SK-N-SH treated with all-trans-retinoic acid at 6 μM for 48 hours (cell line): ENCODE measurements around the gene ZNF423.

Experiments used
- ATAC-seq: fragments of 200-7000 bp; cut with Tn5 transposase; 3 replicates; pipeline ENCODE4 v1.9.1; 2020; ENCODE audit warnings: mild to moderate bottlenecking, moderate library complexity
- ARNTL ChIP-seq: fragments of 450-650 bp; formaldehyde crosslinking; IDR thresholded peaks from 2 replicates; pipeline ENCODE4 v1.5.0; 2020; ENCODE audit warnings: low read depth, mild to moderate bottlenecking, moderate library complexity, borderline replicate concordance
- BACH2 ChIP-seq: fragments of 250-450 bp; sonication (Bioruptor Pico); IDR thresholded peaks from 2 replicates; pipeline ENCODE4 v1.9.0; 2021; ENCODE audit warnings: mild to moderate bottlenecking, borderline replicate concordance
- CREB5 ChIP-seq: fragments of 250-450 bp; sonication (Bioruptor Pico); IDR thresholded peaks from 2 replicates; pipeline ENCODE4 v1.5.1; 2020; ENCODE audit warnings: low read depth, mild to moderate bottlenecking, moderate library complexity
- CSDC2 ChIP-seq: fragments of 250-450 bp; sonication (Bioruptor Pico); IDR thresholded peaks from 2 replicates; pipeline ENCODE4 v1.5.0; 2020; ENCODE audit warnings: mild to moderate bottlenecking, moderate library complexity
- CSRNP3 ChIP-seq: fragments of 250-450 bp; sonication (Bioruptor Pico); IDR thresholded peaks from 2 replicates; pipeline ENCODE4 v1.5.1; 2021; ENCODE audit warnings: mild to moderate bottlenecking, moderate library complexity
- ISL1 ChIP-seq: fragments of 250-450 bp; sonication (Bioruptor Pico); IDR thresholded peaks from 2 replicates; pipeline ENCODE4 v2.1.2; 2022; ENCODE audit warnings: mild to moderate bottlenecking, moderate library complexity
- OSR1 ChIP-seq: fragments of 250-450 bp; sonication (Bioruptor Pico); IDR thresholded peaks from 2 replicates; pipeline ENCODE4 v1.8.0; 2022; ENCODE audit warnings: moderate library complexity, mild to moderate bottlenecking, inconsistent platforms
- PATZ1 ChIP-seq: fragments of 250-450 bp; sonication (Bioruptor Pico); IDR thresholded peaks from 2 replicates; pipeline ENCODE4 v1.8.0; 2020; ENCODE audit warnings: mild to moderate bottlenecking, moderate library complexity, borderline replicate concordance
- POU6F1 ChIP-seq: fragments of 250-450 bp; sonication (Bioruptor Pico); IDR thresholded peaks from 2 replicates; pipeline ENCODE4 v1.8.0; 2021; ENCODE audit warnings: low read depth, mild to moderate bottlenecking, moderate library complexity, borderline replicate concordance
- PPARA ChIP-seq: fragments of 250-450 bp; sonication (Bioruptor Pico); IDR thresholded peaks from 2 replicates; pipeline ENCODE4 v1.5.0; 2020; ENCODE audit warnings: mild to moderate bottlenecking, borderline replicate concordance
- RARB ChIP-seq: fragments of 250-450 bp; sonication (Bioruptor Pico); IDR thresholded peaks from 2 replicates; pipeline ENCODE4 v1.8.0; 2021; ENCODE audit warnings: mild to moderate bottlenecking, moderate library complexity
- SNAI2 ChIP-seq: fragments of 250-450 bp; sonication (Bioruptor Pico); IDR thresholded peaks from 2 replicates; pipeline ENCODE4 v1.5.0; 2020; ENCODE audit warnings: mild to moderate bottlenecking, moderate library complexity
- TCF4 ChIP-seq: fragments of 250-450 bp; sonication (Bioruptor Pico); IDR thresholded peaks from 2 replicates; pipeline ENCODE4 v1.8.0; 2021; ENCODE audit warnings: mild to moderate bottlenecking, moderate library complexity, borderline replicate concordance
- TOX ChIP-seq: fragments of 250-450 bp; sonication (Bioruptor Pico); IDR thresholded peaks from 2 replicates; pipeline ENCODE4 v1.8.0; 2021; ENCODE audit warnings: mild to moderate bottlenecking, moderate library complexity, borderline replicate concordance
- TSHZ2 ChIP-seq: fragments of 250-450 bp; sonication (Bioruptor Pico); IDR thresholded peaks from 2 replicates; pipeline ENCODE4 v1.5.0; 2020; ENCODE audit warnings: mild to moderate bottlenecking, moderate library complexity
- ZC3H10 ChIP-seq: fragments of 250-450 bp; sonication (Bioruptor Pico); IDR thresholded peaks from 2 replicates; pipeline ENCODE4 v1.5.1; 2021; ENCODE audit warnings: mild to moderate bottlenecking, moderate library complexity
- ZFP3 ChIP-seq: fragments of 250-450 bp; sonication (Bioruptor Pico); IDR thresholded peaks from 2 replicates; pipeline ENCODE4 v1.5.0; 2020; ENCODE audit warnings: mild to moderate bottlenecking, moderate library complexity
- ZFP30 ChIP-seq: fragments of 450-650 bp; formaldehyde crosslinking; IDR thresholded peaks from 2 replicates; pipeline ENCODE4 v1.5.0; 2022; ENCODE audit warnings: mild to moderate bottlenecking, moderate library complexity
- ZNF565 ChIP-seq: fragments of 450-650 bp; formaldehyde crosslinking; conservative IDR thresholded peaks from 2 replicates; pipeline ENCODE4 v1.5.0; 2020; ENCODE audit warnings: low read depth, mild to moderate bottlenecking, moderate library complexity
- ZNF70 ChIP-seq: fragments of 450-650 bp; formaldehyde crosslinking; IDR thresholded peaks from 2 replicates; pipeline ENCODE4 v1.5.0; 2020; ENCODE audit warnings: mild to moderate bottlenecking, moderate library complexity
- ZNF8 ChIP-seq: fragments of 450-650 bp; formaldehyde crosslinking; IDR thresholded peaks from 2 replicates; pipeline ENCODE4 v1.5.0; 2020; ENCODE audit warnings: mild to moderate bottlenecking, moderate library complexity

Gene ZNF423

GRCh38 chr16:49491771-49492761, 363.8 kb downstream of the ZNF423 start:
- no peak for TF ChIP-seq CSRNP3 (CRISPR knock-in tag)
- no peak for TF ChIP-seq OSR1
- TF ChIP-seq TOX (CRISPR knock-in tag), result no peak
- ATAC-seq, result peak; percentile 87

GRCh38 chr16:49491106-49491670, 364.7 kb downstream of the ZNF423 start:
- no peak for ATAC-seq
- TF ChIP-seq RARB (CRISPR knock-in tag) (no peak), ZFP30 (no peak), TSHZ2 (CRISPR knock-in tag) (no peak), ZNF70 (CRISPR knock-in tag) (no peak), OSR1 (no peak)

- no peak for ATAC-seq
- TF ChIP-seq TSHZ2 (CRISPR knock-in tag) (no peak), ZFP3 (no peak), ARNTL (CRISPR knock-in tag) (no peak), ZNF565 (no peak), TCF4 (CRISPR knock-in tag) (no peak), ZC3H10 (no peak), BACH2 (CRISPR knock-in tag) (no peak), SNAI2 (CRISPR knock-in tag) (no peak), ISL1 (no peak), OSR1 (no peak), TOX (CRISPR knock-in tag) (no peak), POU6F1 (CRISPR knock-in tag) (no peak), PATZ1 (CRISPR knock-in tag) (no peak), ZNF70 (CRISPR knock-in tag) (no peak), ZNF8 (CRISPR knock-in tag) (no peak), RARB (CRISPR knock-in tag) (no peak), CSDC2 (no peak), PPARA (CRISPR knock-in tag) (no peak), CREB5 (CRISPR knock-in tag) (no peak)
Observed at GRCh38 chr16:49490321-49490705, 365.6 kb downstream of the ZNF423 start.
